ENCODE measurements around the gene STPG3.

DNA sequence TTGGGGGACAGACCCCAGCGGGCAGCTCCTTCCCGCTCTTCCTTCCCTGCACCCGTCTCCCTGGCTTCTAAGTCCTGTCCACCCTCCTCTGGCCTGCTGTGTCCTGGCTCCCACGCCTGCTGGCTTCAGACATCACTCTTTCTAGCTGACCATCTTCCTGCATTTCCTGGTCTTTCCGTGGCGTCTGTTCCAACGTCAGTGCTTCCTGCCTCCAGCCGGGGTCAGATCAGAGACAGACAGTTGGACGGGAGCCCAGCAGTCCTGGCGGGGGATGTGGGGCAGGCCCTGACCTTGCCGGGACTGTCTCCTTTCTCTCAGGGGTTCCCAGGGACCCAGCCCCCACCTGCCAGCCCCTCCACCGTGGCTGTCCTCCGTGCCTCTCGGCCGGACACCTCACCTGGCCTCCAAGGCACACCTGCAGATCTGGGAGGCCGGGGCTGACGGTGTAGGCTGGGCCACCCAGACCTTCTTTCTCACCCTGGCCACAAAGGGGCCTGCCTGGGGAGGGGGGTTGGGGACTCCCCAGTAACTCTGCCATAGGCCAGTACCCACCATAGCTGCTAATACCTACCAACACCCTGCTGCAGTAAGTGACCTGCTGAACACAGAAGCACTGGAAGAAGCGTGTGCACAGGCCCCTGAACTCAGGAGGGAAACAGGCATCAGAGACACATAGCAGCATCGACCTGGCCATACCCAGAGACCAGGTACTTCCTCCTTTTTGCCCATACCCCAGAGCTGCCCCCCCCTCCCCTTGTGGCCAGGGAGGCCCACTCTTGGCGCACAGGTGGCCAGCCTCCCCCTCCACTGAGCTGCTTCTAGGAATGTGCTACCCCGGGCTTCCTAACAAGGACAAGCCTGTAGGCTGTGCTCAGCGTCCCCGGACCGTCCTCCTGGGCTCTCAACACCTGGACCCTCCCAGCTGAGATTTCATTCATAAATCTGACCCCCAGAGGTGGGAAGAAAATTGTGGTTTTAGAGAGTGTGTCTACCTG, 45.9 kb downstream of the STPG3 start:
- TF ChIP-seq, protein P1, sequence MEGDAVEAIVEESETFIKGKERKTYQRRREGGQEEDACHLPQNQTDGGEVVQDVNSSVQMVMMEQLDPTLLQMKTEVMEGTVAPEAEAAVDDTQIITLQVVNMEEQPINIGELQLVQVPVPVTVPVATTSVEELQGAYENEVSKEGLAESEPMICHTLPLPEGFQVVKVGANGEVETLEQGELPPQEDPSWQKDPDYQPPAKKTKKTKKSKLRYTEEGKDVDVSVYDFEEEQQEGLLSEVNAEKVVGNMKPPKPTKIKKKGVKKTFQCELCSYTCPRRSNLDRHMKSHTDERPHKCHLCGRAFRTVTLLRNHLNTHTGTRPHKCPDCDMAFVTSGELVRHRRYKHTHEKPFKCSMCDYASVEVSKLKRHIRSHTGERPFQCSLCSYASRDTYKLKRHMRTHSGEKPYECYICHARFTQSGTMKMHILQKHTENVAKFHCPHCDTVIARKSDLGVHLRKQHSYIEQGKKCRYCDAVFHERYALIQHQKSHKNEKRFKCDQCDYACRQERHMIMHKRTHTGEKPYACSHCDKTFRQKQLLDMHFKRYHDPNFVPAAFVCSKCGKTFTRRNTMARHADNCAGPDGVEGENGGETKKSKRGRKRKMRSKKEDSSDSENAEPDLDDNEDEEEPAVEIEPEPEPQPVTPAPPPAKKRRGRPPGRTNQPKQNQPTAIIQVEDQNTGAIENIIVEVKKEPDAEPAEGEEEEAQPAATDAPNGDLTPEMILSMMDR (IDR thresholded peaks at IDR 0.05; ENCODE audit: low read length), result no peak
- no peak for TF ChIP-seq EZH2 (IDR thresholded peaks at IDR 0.05; ENCODE audit: borderline replicate concordance, low read length)

All from OCI-LY1 (cell line).